ES-I3 (cell line): ENCODE measurements around the gene FUBP3.
A peak's percentile ranks its signal among the peaks of the same experiment; 100 is the strongest.

Source experiments
- H3K36me3 ChIP-seq: 2 replicates; pipeline ENCODE4 v1.6.1; 2013; ENCODE audit warnings: mild to moderate bottlenecking, low read length, control low read depth, moderate library complexity; ENCODE audit not compliant: insufficient read depth
- H3K4me1 ChIP-seq: 2 replicates; pipeline ENCODE4 v1.6.1; 2013; ENCODE audit warnings: mild to moderate bottlenecking, control low read depth, low read length; ENCODE audit not compliant: insufficient read depth
- H3K9ac ChIP-seq: 2 replicates; pipeline ENCODE4 v1.6.1; 2013; ENCODE audit warnings: low read depth, mild to moderate bottlenecking, low read length, moderate library complexity
- H3K9me3 ChIP-seq: 2 replicates; pipeline ENCODE4 v1.6.1; 2013; ENCODE audit warnings: mild to moderate bottlenecking, low read length, moderate library complexity; ENCODE audit not compliant: control insufficient read depth, insufficient read depth

FUBP3 gene

GRCh38 chr9:130578865-130579737 is at the start of gene FUBP3:
Gene FUBP3, plus strand, starts transcription at chr9:130579577. Its CDS starts 104 bp downstream, at chr9:130579681.
- peaks cover 11% of the 10 kb centered on the region; the same call in 1 of the 2 replicates for H3K36me3 ChIP-seq
- H3K9ac ChIP-seq: peak within 1 kb of the TSS; percentile 68
- H3K9me3 ChIP-seq: no peaks in the 10 kb centered on the region
- 0 out of 2 replicates have a peak, but pooled peaks cover 8% of the 10 kb centered on the region for H3K4me1 ChIP-seq

GRCh38 chr9:130530938-130531337 is 48.4 kb upstream of the FUBP3 start:
- H3K9me3 ChIP-seq: no peaks in the 10 kb centered on the region
- H3K36me3 ChIP-seq: no peaks in the 10 kb centered on the region
- no peak overlapping the region for H3K9ac ChIP-seq
- peaks cover 4% of the 10 kb centered on the region; the same call in 1 of the 2 replicates for H3K4me1 ChIP-seq

GRCh38 chr9:130531670-130532069 is 47.7 kb upstream of the FUBP3 start:
- H3K9ac ChIP-seq: no peak overlapping the region
- no peaks in the 10 kb centered on the region for H3K36me3 ChIP-seq
- peaks cover 4% of the 10 kb centered on the region; the same call in 1 of the 2 replicates for H3K4me1 ChIP-seq
- no peaks in the 10 kb centered on the region for H3K9me3 ChIP-seq

- no peaks in the 10 kb centered on the region for H3K9me3 ChIP-seq
- no peak overlapping the region for H3K9ac ChIP-seq
- H3K36me3 ChIP-seq: no peaks in the 10 kb centered on the region
- peaks cover 6% of the 10 kb centered on the region; the same call in 1 of the 2 replicates for H3K4me1 ChIP-seq
Measured at GRCh38 chr9:130532426-130533080, 46.8 kb upstream of the FUBP3 start.

GRCh38 chr9:130535818-130536521 is 43.4 kb upstream of the FUBP3 start:
- H3K36me3 ChIP-seq: no peaks in the 10 kb centered on the region
- H3K9ac ChIP-seq: peak overlapping the region; percentile 53
- H3K4me1 ChIP-seq: peaks cover 10% of the 10 kb centered on the region; the same call in 1 of the 2 replicates
- no peaks in the 10 kb centered on the region for H3K9me3 ChIP-seq

GRCh38 chr9:130536701-130537107 is 42.7 kb upstream of the FUBP3 start:
- H3K4me1 ChIP-seq: peaks cover 10% of the 10 kb centered on the region; the same call in 1 of the 2 replicates
- H3K36me3 ChIP-seq: no peaks in the 10 kb centered on the region
- H3K9ac ChIP-seq: no peak overlapping the region
- no peaks in the 10 kb centered on the region; the same call in 1 of the 2 replicates for H3K9me3 ChIP-seq

GRCh38 chr9:130537346-130538050 is 41.9 kb upstream of the FUBP3 start:
- Histone ChIP-seq H3K9me3 (no peaks in the 10 kb centered on the region; the same call in 1 of the 2 replicates), H3K36me3 (no peaks in the 10 kb centered on the region), H3K4me1 (peaks cover 10% of the 10 kb centered on the region; the same call in 1 of the 2 replicates), H3K9ac (no peak overlapping the region)

GRCh38 chr9:130539420-130540223 is 39.8 kb upstream of the FUBP3 start:
- H3K9ac ChIP-seq: no peak overlapping the region
- peaks cover 24% of the 10 kb centered on the region; the same call in 1 of the 2 replicates for H3K4me1 ChIP-seq
- no peaks in the 10 kb centered on the region; the same call in 1 of the 2 replicates for H3K9me3 ChIP-seq
- H3K36me3 ChIP-seq: no peaks in the 10 kb centered on the region

- Histone ChIP-seq H3K9me3 (no peaks in the 10 kb centered on the region; the same call in 1 of the 2 replicates), H3K4me1 (peaks cover 24% of the 10 kb centered on the region; the same call in 1 of the 2 replicates), H3K36me3 (no peaks in the 10 kb centered on the region), H3K9ac (no peak overlapping the region)
Measured at GRCh38 chr9:130541533-130541932, 37.8 kb upstream of the FUBP3 start.

- H3K36me3 ChIP-seq: no peaks in the 10 kb centered on the region
- H3K9me3 ChIP-seq: no peaks in the 10 kb centered on the region; the same call in 1 of the 2 replicates
- H3K4me1 ChIP-seq: peaks cover 24% of the 10 kb centered on the region; the same call in 1 of the 2 replicates
- no peak overlapping the region for H3K9ac ChIP-seq
Measured at GRCh38 chr9:130542038-130542437, 37.3 kb upstream of the FUBP3 start.

GRCh38 chr9:130542457-130543228 is 36.7 kb upstream of the FUBP3 start:
- Histone ChIP-seq H3K9me3 (no peaks in the 10 kb centered on the region; the same call in 1 of the 2 replicates), H3K36me3 (no peaks in the 10 kb centered on the region), H3K4me1 (peaks cover 21% of the 10 kb centered on the region; the same call in 1 of the 2 replicates), H3K9ac (no peak overlapping the region)

GRCh38 chr9:130543368-130543767 is 36.0 kb upstream of the FUBP3 start:
- Histone ChIP-seq H3K36me3 (no peaks in the 10 kb centered on the region), H3K9me3 (no peaks in the 10 kb centered on the region; the same call in 1 of the 2 replicates), H3K9ac (no peak overlapping the region), H3K4me1 (peaks cover 18% of the 10 kb centered on the region; the same call in 1 of the 2 replicates)
